MM.1S (cell line): ENCODE measurements around the gene ISOC2.
"Not testable (repeated sequence)": the region's sequence is repeated elsewhere in the genome, so short reads cannot be mapped to it uniquely, and the experiment has no call there.

Source experiments
- DNase-seq: peaks from one replicate; pipeline ENCODE4 v3.0.0-alpha.2; 2015
- H2AFZ ChIP-seq: fragments of 300-600 bp; sonication (generic); 2 replicates; pipeline ENCODE4 v1.6.0; 2016; ENCODE audit warnings: antibody characterized with exemption, low read length
- H3F3A ChIP-seq: fragments of 300-600 bp; sonication (generic); 2 replicates; pipeline ENCODE4 v1.6.1; 2016; ENCODE audit warnings: mild to moderate bottlenecking, antibody characterized with exemption, low read length, moderate library complexity, mixed read lengths; ENCODE audit not compliant: insufficient read depth
- H3K27ac ChIP-seq: fragments of 300-600 bp; sonication (generic); 2 replicates; pipeline ENCODE4 v1.5.1; 2016; ENCODE audit warnings: mild to moderate bottlenecking, low read length
- H3K27me3 ChIP-seq: fragments of 300-600 bp; sonication (generic); replicated peaks from 2 replicates; pipeline ENCODE4 v1.6.0; 2016; ENCODE audit warnings: low read length; ENCODE audit not compliant: insufficient read depth
- H3K36me3 ChIP-seq: fragments of 300-600 bp; sonication (generic); replicated peaks from 2 replicates; pipeline ENCODE4 v1.6.1; 2016; ENCODE audit warnings: mild to moderate bottlenecking, low read length, mixed read lengths; ENCODE audit not compliant: insufficient read depth
- H3K4me1 ChIP-seq: fragments of 300-600 bp; sonication (generic); 2 replicates; pipeline ENCODE4 v1.6.1; 2016; ENCODE audit warnings: low read length, mixed read lengths
- H3K4me2 ChIP-seq: fragments of 300-600 bp; sonication (generic); 2 replicates; pipeline ENCODE4 v1.6.0; 2016; ENCODE audit warnings: low read depth, low read length
- H3K4me3 ChIP-seq: fragments of 300-600 bp; sonication (generic); 2 replicates; pipeline ENCODE4 v1.5.1; 2016; ENCODE audit warnings: low read length, mixed read lengths
- H3K79me2 ChIP-seq: fragments of 300-600 bp; sonication (generic); 2 replicates; pipeline ENCODE4 v1.6.1; 2016; ENCODE audit warnings: mixed run types, low read length, mixed read lengths
- H3K9ac ChIP-seq: fragments of 300-600 bp; sonication (generic); 2 replicates; pipeline ENCODE4 v1.6.1; 2016; ENCODE audit warnings: low read length, mixed read lengths
- H3K9me2 ChIP-seq: fragments of 300-600 bp; sonication (generic); replicated peaks from 2 replicates; pipeline ENCODE4 v1.6.1; 2016; ENCODE audit warnings: mild to moderate bottlenecking, low read length, mixed read lengths; ENCODE audit not compliant: insufficient read depth
- H3K9me3 ChIP-seq: fragments of 300-600 bp; sonication (generic); replicated peaks from 2 replicates; pipeline ENCODE4 v1.6.1; 2016; ENCODE audit warnings: mild to moderate bottlenecking, low read length, mixed read lengths; ENCODE audit not compliant: insufficient read depth
- H4K20me1 ChIP-seq: fragments of 300-600 bp; sonication (generic); 2 replicates; pipeline ENCODE4 v1.6.1; 2016; ENCODE audit warnings: mild to moderate bottlenecking, low read length, moderate library complexity, mixed read lengths; ENCODE audit not compliant: insufficient read depth
- CTCF ChIP-seq: fragments of 300-600 bp; sonication (generic); IDR thresholded peaks from 2 replicates; pipeline ENCODE4 v1.5.1; 2016; ENCODE audit warnings: antibody characterized with exemption, low read length, mixed read lengths
- EZH2 ChIP-seq: fragments of 300-600 bp; sonication (generic); optimal IDR thresholded peaks from 2 replicates; pipeline ENCODE3; 2017; ENCODE audit warnings: low read depth, mild to moderate bottlenecking, antibody characterized with exemption, low read length, mixed read lengths
- EZH2phosphoT487 ChIP-seq: fragments of 300-600 bp; sonication (generic); IDR thresholded peaks from 2 replicates; pipeline ENCODE4 v1.6.1; 2018; ENCODE audit warnings: antibody characterized with exemption, low read length

ISOC2 gene

GRCh38 chr19:55451163-55451964 is 10.1 kb downstream of the ISOC2 start:
- no peaks in the 10 kb centered on the region for H3K79me2 ChIP-seq
- H3K4me2 ChIP-seq, result no peak overlapping the region
- H3K9me3 ChIP-seq, result no peaks in the 10 kb centered on the region
- no peaks in the 10 kb centered on the region for H3K36me3 ChIP-seq
- TF ChIP-seq CTCF (no peak), EZH2 (no peak), EZH2phosphoT487 (no peak)
- no peak overlapping the region for H2AFZ ChIP-seq
- no peak overlapping the region for H3K9ac ChIP-seq
- no peaks in the 10 kb centered on the region for H3K9me2 ChIP-seq
- no peaks in the 10 kb centered on the region for H4K20me1 ChIP-seq
- peaks cover 36% of the 10 kb centered on the region for H3K27me3 ChIP-seq
- no peaks in the 10 kb centered on the region for H3F3A ChIP-seq
- no peak for DNase-seq
- no peaks in the 10 kb centered on the region for H3K4me1 ChIP-seq
- H3K4me3 ChIP-seq, result no peak overlapping the region
- H3K27ac ChIP-seq, result no peak overlapping the region

GRCh38 chr19:55449469-55449868 is 12.0 kb downstream of the ISOC2 start:
- peaks cover 53% of the 10 kb centered on the region for H3K27me3 ChIP-seq
- H3K4me3 ChIP-seq, result no peak overlapping the region

GRCh38 chr19:55448175-55448490 is 13.3 kb downstream of the ISOC2 start:
- H3K36me3 ChIP-seq, H3K9ac ChIP-seq, H3K27ac ChIP-seq, H4K20me1 ChIP-seq, H3K9me3 ChIP-seq, H2AFZ ChIP-seq, H3K4me1 ChIP-seq, H3K79me2 ChIP-seq, H3K9me2 ChIP-seq, H3K4me2 ChIP-seq, H3F3A ChIP-seq, H3K4me3 ChIP-seq, DNase-seq: not testable (repeated sequence)
- H3K27me3 ChIP-seq, result peaks cover 66% of the 10 kb centered on the region

More at GRCh38 chr19:55449469-55449868, 12.0 kb downstream of the ISOC2 start:
- no peak for DNase-seq
- Histone ChIP-seq H3K4me1 (no peaks in the 10 kb centered on the region), H2AFZ (no peak overlapping the region), H3K27ac (no peak overlapping the region), H3F3A (no peaks in the 10 kb centered on the region), H3K9me2 (no peaks in the 10 kb centered on the region), H3K9ac (no peak overlapping the region), H3K79me2 (no peaks in the 10 kb centered on the region), H3K4me2 (no peak overlapping the region), H3K9me3 (no peaks in the 10 kb centered on the region), H3K36me3 (no peaks in the 10 kb centered on the region), H4K20me1 (no peaks in the 10 kb centered on the region)
- TF ChIP-seq EZH2phosphoT487 (no peak), EZH2 (no peak), CTCF (no peak)

GRCh38 chr19:55447421-55448174 is 13.8 kb downstream of the ISOC2 start:
- Histone ChIP-seq H3K9ac (no peak overlapping the region), H3K4me2 (no peak overlapping the region), H3K27ac (no peak overlapping the region), H3K9me2 (no peaks in the 10 kb centered on the region), H3K79me2 (no peaks in the 10 kb centered on the region), H3K36me3 (no peaks in the 10 kb centered on the region), H4K20me1 (no peaks in the 10 kb centered on the region), H2AFZ (no peak overlapping the region), H3K9me3 (no peaks in the 10 kb centered on the region), H3K27me3 (peaks cover 68% of the 10 kb centered on the region), H3K4me1 (no peaks in the 10 kb centered on the region), H3F3A (no peaks in the 10 kb centered on the region), H3K4me3 (no peak overlapping the region)
- TF ChIP-seq EZH2phosphoT487 (no peak), EZH2 (no peak), CTCF (no peak)
- no peak for DNase-seq
